HEK293 (cell line): Measurements from ENCODE around the gene KCNQ1.

ENCODE experiments used
- CTCF ChIA-PET: fragments of 350-600 bp; formaldehyde crosslinking; extraction: SDS; loops from one replicate; lab custom pipeline; 2021; ENCODE audit warnings: antibody characterized with exemption; lab: Yijun Ruan, JAX
- POLR2A ChIA-PET: fragments of 300-600 bp; formaldehyde crosslinking; extraction: SDS; loops from one replicate; lab custom pipeline; 2020; ENCODE audit warnings: antibody characterized with exemption, inconsistent platforms; lab: Yijun Ruan, JAX
- H3K27ac ChIP-seq: fragments of 200-500 bp; sonication (Bioruptor generic); 2 replicates; pipeline ENCODE4 v1.5.1; 2014; ENCODE audit warnings: low read depth, low read length, control low read depth, inconsistent platforms; ENCODE audit errors: extremely low read depth
- H3K36me3 ChIP-seq, 2 experiments: fragments of 200-500 bp in 1 of 2; sonication (Bioruptor generic) in 1 of 2; 1 replicate in 1 of 2; 2 replicates in 1 of 2; pipeline ENCODE4 v1.5.1; 2014 to 2017; ENCODE audit warnings: inconsistent platforms in 2 of 2, low read length in 2 of 2; ENCODE audit not compliant: control insufficient read depth in 2 of 2, insufficient read depth in 1 of 2
- H3K4me1 ChIP-seq: fragments of 200-500 bp; sonication (Bioruptor generic); 2 replicates; pipeline ENCODE4 v1.5.1; 2014; ENCODE audit warnings: mild to moderate bottlenecking, low read length, inconsistent platforms; ENCODE audit not compliant: control insufficient read depth, insufficient read depth
- H3K4me3 ChIP-seq: 2 replicates; pipeline ENCODE4 v1.5.1; 2011; ENCODE audit warnings: low read depth, mild to moderate bottlenecking, control low read depth, low read length, moderate library complexity
- H3K9me3 ChIP-seq: fragments of 200-500 bp; sonication (Bioruptor generic); 2 replicates; pipeline ENCODE4 v1.5.1; 2014; ENCODE audit warnings: low read depth, low read length, inconsistent platforms; ENCODE audit not compliant: control insufficient read depth, insufficient read depth
- GLIS2 ChIP-seq: fragments of 450-650 bp; formaldehyde crosslinking; IDR thresholded peaks from 2 replicates; pipeline ENCODE4 v1.5.1; 2016; ENCODE audit warnings: missing biosample characterization, missing genetic modification characterization
- OVOL3 ChIP-seq: fragments of 450-650 bp; formaldehyde crosslinking; IDR thresholded peaks from 2 replicates; pipeline ENCODE4 v1.5.1; 2016; ENCODE audit warnings: missing biosample characterization, missing genetic modification characterization
- RBAK ChIP-seq: fragments of 450-650 bp; formaldehyde crosslinking; IDR thresholded peaks from 2 replicates; pipeline ENCODE4 v1.5.1; 2016; ENCODE audit warnings: missing biosample characterization, missing genetic modification characterization
- YY2 ChIP-seq: fragments of 450-650 bp; formaldehyde crosslinking; IDR thresholded peaks from 2 replicates; pipeline ENCODE4 v1.5.1; 2016; ENCODE audit warnings: missing biosample characterization, missing genetic modification characterization
- ZBTB11 ChIP-seq: fragments of 450-650 bp; formaldehyde crosslinking; conservative IDR thresholded peaks from 2 replicates; pipeline ENCODE4 v1.5.1; 2016; ENCODE audit warnings: low read depth, missing biosample characterization, missing genetic modification characterization
- ZBTB7A ChIP-seq: fragments of 450-650 bp; formaldehyde crosslinking; IDR thresholded peaks from 2 replicates; pipeline ENCODE4 v1.5.1; 2016; ENCODE audit warnings: low read depth, missing biosample characterization, missing genetic modification characterization
- ZNF138 ChIP-seq: fragments of 450-650 bp; formaldehyde crosslinking; IDR thresholded peaks from 2 replicates; pipeline ENCODE4 v1.5.1; 2016; ENCODE audit warnings: missing biosample characterization, missing genetic modification characterization, borderline replicate concordance
- ZNF174 ChIP-seq: fragments of 450-650 bp; formaldehyde crosslinking; IDR thresholded peaks from 2 replicates; pipeline ENCODE4 v1.5.0; 2017; ENCODE audit warnings: missing biosample characterization, mild to moderate bottlenecking, missing genetic modification characterization
- ZNF398 ChIP-seq: fragments of 450-650 bp; formaldehyde crosslinking; IDR thresholded peaks from 2 replicates; pipeline ENCODE4 v1.5.1; 2017; ENCODE audit warnings: missing biosample characterization, missing genetic modification characterization
- ZNF549 ChIP-seq: fragments of 450-650 bp; IDR thresholded peaks from 2 replicates; pipeline ENCODE4 v1.5.1; 2018; ENCODE audit warnings: missing biosample characterization, missing genetic modification characterization, mild to moderate bottlenecking, inconsistent platforms, moderate library complexity
- ZNF629 ChIP-seq: fragments of 450-650 bp; formaldehyde crosslinking; IDR thresholded peaks from 2 replicates; pipeline ENCODE4 v1.5.1; 2017; ENCODE audit warnings: missing biosample characterization, missing genetic modification characterization
- ZNF776 ChIP-seq: fragments of 450-650 bp; formaldehyde crosslinking; IDR thresholded peaks from 2 replicates; pipeline ENCODE4 v1.5.0; 2017; ENCODE audit warnings: missing biosample characterization, missing genetic modification characterization, borderline replicate concordance
- ZNF791 ChIP-seq: fragments of 450-650 bp; formaldehyde crosslinking; IDR thresholded peaks from 2 replicates; pipeline ENCODE4 v1.5.1; 2016; ENCODE audit warnings: missing biosample characterization, missing genetic modification characterization
- ZNF830 ChIP-seq: fragments of 450-650 bp; IDR thresholded peaks from 2 replicates; pipeline ENCODE4 v1.5.0; 2018; ENCODE audit warnings: missing biosample characterization, missing genetic modification characterization, low read depth, mild to moderate bottlenecking, moderate library complexity
- ZNF843 ChIP-seq: fragments of 450-650 bp; formaldehyde crosslinking; IDR thresholded peaks from 2 replicates; pipeline ENCODE4 v1.5.1; 2016; ENCODE audit warnings: missing biosample characterization, missing genetic modification characterization
- TF ChIP-seq, protein P1 (sequence below): fragments of 450-650 bp; IDR thresholded peaks from 2 replicates; pipeline ENCODE4 v1.5.1; 2018; ENCODE audit warnings: missing biosample characterization, mild to moderate bottlenecking, missing genetic modification characterization
- TF ChIP-seq, protein P2 (sequence below): fragments of 450-650 bp; formaldehyde crosslinking; IDR thresholded peaks from 2 replicates; pipeline ENCODE4 v1.5.1; 2016; ENCODE audit warnings: missing biosample characterization, missing genetic modification characterization
- TF ChIP-seq, protein P3 (sequence below): fragments of 450-650 bp; formaldehyde crosslinking; IDR thresholded peaks from 2 replicates; pipeline ENCODE4 v1.5.1; 2017; ENCODE audit warnings: missing biosample characterization, missing genetic modification characterization

KCNQ1 gene

DNA sequence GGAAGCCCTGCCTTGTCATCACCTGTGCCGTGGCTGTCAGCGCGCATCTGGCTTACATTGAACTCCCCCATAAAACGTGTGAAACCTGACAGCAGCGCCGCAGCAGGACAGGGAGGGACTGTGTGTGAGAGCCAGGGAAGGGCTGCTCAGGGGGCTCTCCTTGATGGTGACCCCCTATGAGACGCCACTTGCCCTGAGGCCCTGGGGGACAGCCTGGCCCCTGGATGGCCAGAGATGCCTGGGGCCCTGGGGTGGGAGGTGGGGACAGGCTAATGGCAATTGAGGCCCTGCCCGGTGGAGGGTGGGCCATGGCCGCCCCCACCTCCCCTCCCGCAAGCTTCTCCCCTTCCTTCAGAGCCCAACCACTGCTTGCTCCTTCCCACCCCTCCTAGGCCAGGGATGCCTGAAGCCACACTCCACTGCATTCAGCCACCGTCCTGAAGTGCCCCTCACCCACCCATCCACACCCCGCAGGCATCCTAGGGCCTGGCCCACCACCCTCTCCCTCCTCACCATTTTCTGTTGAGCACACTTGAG lies 290.3 kb downstream of the KCNQ1 start (continued):
- TF ChIP-seq, protein P1, sequence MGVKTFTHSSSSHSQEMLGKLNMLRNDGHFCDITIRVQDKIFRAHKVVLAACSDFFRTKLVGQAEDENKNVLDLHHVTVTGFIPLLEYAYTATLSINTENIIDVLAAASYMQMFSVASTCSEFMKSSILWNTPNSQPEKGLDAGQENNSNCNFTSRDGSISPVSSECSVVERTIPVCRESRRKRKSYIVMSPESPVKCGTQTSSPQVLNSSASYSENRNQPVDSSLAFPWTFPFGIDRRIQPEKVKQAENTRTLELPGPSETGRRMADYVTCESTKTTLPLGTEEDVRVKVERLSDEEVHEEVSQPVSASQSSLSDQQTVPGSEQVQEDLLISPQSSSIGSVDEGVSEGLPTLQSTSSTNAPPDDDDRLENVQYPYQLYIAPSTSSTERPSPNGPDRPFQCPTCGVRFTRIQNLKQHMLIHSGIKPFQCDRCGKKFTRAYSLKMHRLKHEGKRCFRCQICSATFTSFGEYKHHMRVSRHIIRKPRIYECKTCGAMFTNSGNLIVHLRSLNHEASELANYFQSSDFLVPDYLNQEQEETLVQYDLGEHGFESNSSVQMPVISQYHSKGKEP (tag by site-specific recombination): no peak
- no peak for TF ChIP-seq ZNF776 (tag by site-specific recombination)
- no peak for TF ChIP-seq ZNF398

DNA sequence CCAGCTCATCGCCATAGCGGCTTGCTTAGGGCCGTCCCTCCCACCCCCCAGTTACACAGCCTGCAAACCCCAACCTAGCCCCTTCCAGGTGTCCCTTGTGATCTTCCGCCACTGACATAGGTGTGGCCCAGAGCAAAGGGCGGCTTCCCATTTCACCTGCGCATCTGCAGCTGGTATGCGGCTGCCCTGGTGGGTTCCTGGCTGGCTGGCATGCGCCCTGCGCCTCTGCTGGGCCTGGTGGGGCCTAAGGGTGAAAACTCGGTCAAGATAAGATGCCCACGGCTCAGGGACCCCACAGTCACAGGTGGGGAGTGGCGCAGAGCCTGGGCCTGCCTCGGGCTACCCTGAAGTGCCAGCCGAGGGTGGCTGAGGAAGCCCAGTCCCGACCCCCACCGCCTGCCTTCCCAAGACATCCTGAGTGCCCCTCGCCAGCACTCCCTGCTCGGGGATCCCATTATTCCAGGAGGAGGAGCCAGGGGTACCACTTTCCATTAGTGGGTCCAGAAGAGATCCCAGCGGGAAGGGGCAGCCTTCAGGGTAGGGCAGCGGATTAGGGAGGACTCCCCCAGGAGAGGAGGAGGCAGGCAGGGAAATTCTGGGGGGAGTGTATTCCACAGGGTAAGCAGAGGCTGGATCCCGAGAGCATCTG lies 291.9 kb downstream of the KCNQ1 start:
- ChIA-PET CTCF (interaction anchor here (0.7 kb wide), 2 partner anchors 84 to 357 kb away, joined by 3 to 5 read pairs; no protein-coding TSS in a partner anchor), POLR2A (no interaction called here)
- no peak overlapping the region for H3K4me3 ChIP-seq
- H3K9me3 ChIP-seq: no peaks in the 10 kb centered on the region
- H3K4me1 ChIP-seq: no peaks in the 10 kb centered on the region
- TF ChIP-seq OVOL3 (tag by site-specific recombination) (no peak), ZNF629 (tag by site-specific recombination) (no peak), GLIS2 (no peak), ZNF549 (tag by site-specific recombination) (no peak), ZNF830 (no peak), YY2 (no peak), ZBTB11 (no peak), ZNF174 (no peak), ZNF138 (tag by site-specific recombination) (no peak), ZNF791 (tag by site-specific recombination) (no peak), ZBTB7A (no peak), ZNF843 (tag by site-specific recombination) (no peak), RBAK (tag by site-specific recombination) (no peak)
- TF ChIP-seq, protein P2, sequence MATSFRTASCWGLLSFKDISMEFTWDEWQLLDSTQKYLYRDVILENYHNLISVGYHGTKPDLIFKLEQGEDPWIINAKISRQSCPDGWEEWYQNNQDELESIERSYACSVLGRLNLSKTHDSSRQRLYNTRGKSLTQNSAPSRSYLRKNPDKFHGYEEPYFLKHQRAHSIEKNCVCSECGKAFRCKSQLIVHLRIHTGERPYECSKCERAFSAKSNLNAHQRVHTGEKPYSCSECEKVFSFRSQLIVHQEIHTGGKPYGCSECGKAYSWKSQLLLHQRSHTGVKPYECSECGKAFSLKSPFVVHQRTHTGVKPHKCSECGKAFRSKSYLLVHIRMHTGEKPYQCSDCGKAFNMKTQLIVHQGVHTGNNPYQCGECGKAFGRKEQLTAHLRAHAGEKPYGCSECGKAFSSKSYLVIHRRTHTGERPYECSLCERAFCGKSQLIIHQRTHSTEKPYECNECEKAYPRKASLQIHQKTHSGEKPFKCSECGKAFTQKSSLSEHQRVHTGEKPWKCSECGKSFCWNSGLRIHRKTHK (tag by site-specific recombination): no peak
- TF ChIP-seq, protein P3, sequence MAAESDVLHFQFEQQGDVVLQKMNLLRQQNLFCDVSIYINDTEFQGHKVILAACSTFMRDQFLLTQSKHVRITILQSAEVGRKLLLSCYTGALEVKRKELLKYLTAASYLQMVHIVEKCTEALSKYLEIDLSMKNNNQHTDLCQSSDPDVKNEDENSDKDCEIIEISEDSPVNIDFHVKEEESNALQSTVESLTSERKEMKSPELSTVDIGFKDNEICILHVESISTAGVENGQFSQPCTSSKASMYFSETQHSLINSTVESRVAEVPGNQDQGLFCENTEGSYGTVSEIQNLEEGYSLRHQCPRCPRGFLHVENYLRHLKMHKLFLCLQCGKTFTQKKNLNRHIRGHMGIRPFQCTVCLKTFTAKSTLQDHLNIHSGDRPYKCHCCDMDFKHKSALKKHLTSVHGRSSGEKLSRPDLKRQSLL (tag by site-specific recombination): no peak
- no peak overlapping the region for H3K27ac ChIP-seq
- H3K36me3 ChIP-seq: no peaks in the 10 kb centered on the region
